GM18909 (cell line): ENCODE measurements around the gene ZDHHC5.
"Not testable (repeated sequence)": the region's sequence is repeated elsewhere in the genome, so short reads cannot be mapped to it uniquely, and the experiment has no call there.

Experiments used
- ATAC-seq: cut with Tn5 transposase; IDR thresholded peaks from one replicate; pipeline ENCODE4 v1.9.1; 2021; ENCODE audit warnings: mild to moderate bottlenecking; ENCODE audit not compliant: unreplicated experiment, poor library complexity

Gene ZDHHC5

GRCh38 chr11:57643802-57644201, 24.1 kb upstream of the ZDHHC5 start:
- no peak for ATAC-seq

GRCh38 chr11:57644748-57645688, 22.9 kb upstream of the ZDHHC5 start:
- ATAC-seq, result peak; percentile 64

DNA sequence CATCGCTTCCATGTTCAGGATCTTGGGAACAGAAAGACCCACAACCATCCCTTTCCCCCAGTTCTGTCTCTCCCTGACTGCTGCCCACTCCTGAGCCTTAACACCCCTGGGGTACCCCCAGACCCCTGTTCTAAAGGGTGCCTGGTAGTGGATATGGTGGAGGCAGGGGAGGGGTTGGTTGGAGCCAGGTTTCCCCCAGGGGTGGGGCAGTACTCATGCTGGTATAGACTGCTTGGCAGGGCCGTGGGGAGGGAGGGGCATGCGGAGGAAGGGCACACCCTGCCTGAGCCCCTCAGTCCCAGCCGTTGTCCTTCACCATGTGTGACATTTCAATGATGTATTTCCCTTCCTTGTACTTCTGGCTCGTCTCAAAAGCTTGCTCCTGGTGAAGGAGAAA, 22.2 kb upstream of the ZDHHC5 start:
- ATAC-seq, result no peak

GRCh38 chr11:57646194-57646798, 21.6 kb upstream of the ZDHHC5 start:
- ATAC-seq, result no peak

GRCh38 chr11:57646799-57647303, 21.1 kb upstream of the ZDHHC5 start:
- no peak for ATAC-seq

DNA sequence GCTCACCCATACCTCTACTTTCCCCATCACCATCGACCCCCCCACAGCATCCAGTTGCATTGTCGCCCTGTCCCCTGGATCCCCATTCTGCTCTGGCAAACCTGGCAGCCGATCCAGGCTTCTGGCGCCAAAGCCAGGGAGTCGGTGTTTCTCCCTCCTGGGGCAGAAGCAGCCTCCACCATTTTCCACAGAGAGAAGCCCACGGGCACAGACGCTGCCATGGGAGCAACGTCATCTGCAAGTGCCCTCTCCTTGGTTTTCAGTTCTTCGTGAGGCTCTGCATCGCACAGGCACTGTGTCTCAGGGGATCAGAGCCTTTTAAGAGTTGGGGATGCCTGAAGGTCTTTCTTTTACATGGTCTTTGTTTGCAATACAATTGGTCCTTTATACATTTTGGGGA, 20.5 kb upstream of the ZDHHC5 start:
- ATAC-seq, result no peak

DNA sequence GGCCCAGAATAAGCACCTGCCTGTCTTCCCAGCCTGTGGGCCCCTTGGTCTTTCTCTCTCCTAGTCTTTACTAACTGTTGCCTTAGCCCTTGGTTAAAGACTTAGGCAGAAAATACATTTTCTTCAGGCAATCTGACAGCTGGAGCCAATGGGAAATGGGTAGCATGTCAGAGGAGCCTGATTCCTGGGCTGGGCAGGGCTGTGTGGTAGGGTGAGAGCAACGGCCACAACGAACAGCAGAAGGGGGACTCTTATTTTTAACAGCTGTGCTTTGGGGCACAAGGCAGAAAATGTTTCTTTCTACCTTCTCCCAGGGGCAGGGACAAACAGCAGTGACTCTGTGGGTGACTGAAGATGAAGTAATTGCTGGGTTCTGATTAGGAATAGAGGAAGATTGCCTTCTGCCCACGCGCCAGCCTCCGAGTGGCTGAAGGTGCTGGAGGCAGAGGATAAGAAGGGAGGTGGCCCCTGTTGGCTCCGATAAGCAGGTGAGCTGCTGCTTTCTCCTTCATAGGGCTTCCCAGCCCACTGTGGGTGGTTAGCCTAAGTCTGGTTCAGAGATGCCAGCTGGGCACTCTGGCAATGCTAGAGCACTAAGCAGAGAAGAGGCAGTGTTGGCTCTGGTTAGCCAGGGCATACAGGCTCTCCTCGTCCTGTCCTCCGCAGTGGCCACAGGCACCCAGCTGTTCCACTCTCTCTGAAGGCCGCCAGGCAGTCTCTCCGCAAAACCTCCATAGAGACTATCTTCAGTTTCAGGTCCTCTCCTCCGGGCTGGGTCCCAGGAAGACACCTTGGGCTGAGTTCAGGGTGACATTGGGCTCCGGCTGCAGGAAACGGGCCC, 19.7 kb upstream of the ZDHHC5 start:
- no peak for ATAC-seq

DNA sequence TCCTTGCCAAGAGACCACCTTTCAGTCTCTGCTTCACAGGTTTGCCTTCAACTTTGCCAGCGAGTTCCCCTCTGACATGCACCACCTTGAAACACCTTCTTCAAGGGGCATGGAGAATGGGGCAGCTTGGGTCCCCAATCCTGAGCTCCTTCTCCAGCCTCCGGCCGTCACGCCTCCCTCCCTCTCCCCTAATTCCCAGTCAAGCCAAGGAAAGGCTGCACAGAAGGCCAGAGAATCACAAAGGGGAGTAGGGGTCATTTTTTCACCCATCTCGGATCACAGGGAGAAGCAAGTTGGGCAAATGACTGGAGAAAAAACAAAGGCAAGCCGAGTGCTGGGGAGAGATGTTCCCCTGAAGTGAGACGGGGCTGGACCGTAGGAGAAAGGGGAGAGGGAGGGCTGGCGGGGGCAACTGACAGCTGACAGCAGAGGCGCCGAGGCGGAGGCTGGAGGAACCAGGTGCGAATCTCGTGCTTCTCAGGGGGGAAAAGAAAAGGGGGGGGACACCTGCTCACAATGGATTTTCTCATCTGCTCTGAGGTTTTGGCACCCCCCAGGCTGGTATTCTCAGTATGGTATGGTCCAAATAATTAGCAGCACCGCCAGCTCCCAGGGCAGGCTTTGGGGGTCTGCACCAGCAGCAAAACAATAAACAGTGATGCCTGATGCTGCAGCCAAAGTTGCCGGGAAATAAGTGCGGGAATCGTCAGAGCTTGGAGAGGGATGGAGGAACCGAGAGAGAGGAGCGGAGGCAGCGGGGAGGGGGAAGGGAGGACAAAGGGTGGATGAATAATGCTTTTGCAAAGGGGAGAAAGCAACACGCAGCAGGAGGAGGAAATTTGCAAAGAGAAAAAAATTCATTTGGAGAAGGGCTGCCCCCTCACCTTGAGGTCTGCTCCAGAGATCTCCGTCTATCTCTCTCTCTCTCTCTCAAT, 18.8 kb upstream of the ZDHHC5 start:
- ATAC-seq, result no peak

GRCh38 chr11:57649826-57650738, 17.8 kb upstream of the ZDHHC5 start, which contains the start of gene YPEL4:
Gene YPEL4, minus strand, starts transcription at chr11:57649912. Its CDS starts 2,805 bp downstream, at chr11:57647107.
- no peak for ATAC-seq

- no peak for ATAC-seq
These were observed 17.2 kb upstream of the ZDHHC5 start for GRCh38 chr11:57650739-57651090.

- no peak for ATAC-seq
These were observed 16.5 kb upstream of the ZDHHC5 start for GRCh38 chr11:57651408-57651807.

- ATAC-seq, result not testable (repeated sequence)
These were observed 15.7 kb upstream of the ZDHHC5 start for GRCh38 chr11:57652230-57652629.

DNA sequence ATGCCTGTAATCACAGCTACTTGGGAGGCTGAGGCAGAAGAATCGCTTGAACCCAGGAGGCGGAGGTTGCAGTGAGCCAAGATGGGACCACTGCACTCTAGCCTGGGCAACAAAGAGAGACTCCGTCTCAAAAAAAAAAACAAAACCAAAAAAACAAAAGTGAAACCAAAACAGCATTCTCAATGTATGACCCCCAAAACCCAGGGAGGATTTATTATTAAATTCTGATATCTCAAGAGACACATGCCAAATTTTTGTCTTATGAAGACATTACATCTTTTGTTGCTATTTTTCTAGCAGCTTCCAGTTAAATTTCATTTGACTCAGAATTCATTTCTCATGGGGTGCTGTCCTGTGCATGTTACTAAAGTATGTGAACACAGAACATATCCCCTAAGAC, 15.3 kb upstream of the ZDHHC5 start:
- no peak for ATAC-seq

DNA sequence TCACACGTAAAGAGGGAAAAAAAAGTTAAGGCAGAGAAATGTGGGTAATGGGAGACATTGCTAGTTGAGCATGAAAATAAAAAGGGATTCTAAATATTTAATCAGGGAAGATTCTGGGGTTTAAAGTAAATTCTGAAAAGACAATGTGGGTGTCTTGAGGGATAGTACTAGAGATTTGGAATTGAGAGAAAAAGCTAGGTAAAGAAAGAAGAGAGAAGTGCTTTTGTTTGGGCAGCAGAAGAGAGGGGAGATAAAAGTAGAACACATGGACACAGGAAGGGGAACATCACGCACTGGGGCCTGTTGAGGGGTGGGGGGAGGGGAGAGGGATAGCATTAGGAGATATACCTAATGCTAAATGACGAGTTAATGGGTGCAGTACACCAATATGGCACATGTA, 14.8 kb upstream of the ZDHHC5 start:
- ATAC-seq, result no peak

- no peak for ATAC-seq
These were observed 11.1 kb upstream of the ZDHHC5 start for GRCh38 chr11:57656885-57657193.

DNA sequence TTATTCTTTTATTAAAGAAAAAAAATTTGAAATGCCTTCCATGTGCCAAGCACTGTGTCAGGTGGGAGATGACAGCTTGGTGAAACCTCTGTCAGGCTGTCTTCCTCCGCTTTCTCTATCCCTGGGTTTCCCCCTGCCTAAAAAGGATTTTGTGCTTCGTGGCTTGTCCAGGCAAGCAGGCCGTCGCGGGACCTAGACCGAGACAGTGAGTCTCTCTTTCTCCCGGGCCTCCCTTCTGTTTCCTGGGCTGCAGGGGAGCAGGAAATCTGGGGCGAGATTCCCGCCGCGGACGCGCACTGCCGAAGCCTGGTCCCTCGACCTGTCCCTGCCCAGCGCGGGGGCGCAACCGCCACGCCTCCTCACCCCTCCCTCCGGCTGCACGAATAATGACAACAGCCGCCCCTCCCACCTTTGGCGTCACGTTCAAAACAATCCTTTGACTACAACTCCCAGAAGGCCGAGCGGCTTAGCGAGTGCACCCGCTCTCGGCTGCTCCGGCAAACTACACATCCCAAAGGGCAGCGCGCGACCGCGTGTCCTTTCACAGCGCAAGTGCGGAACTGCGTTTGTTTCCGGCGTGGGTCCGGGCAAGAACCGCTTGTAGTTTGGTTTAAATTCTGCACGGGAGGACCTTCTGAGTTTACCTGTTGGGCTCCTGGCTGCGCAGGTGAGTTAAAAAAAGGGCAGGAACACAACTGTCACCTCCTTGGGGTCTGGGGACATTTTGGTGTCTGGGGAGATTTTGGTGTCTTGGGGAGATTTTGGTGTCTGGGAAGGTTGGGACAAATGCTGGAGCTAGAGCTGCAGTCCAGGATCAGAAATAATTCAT, 10.5 kb upstream of the ZDHHC5 start, which contains the start of gene CLP1:
CLP1 (plus strand) TSS at position 569 of the 829 bp plus-strand sequence. CDS start 1,715 bp downstream, outside the sequence.
- ATAC-seq, result peak; percentile 100

DNA sequence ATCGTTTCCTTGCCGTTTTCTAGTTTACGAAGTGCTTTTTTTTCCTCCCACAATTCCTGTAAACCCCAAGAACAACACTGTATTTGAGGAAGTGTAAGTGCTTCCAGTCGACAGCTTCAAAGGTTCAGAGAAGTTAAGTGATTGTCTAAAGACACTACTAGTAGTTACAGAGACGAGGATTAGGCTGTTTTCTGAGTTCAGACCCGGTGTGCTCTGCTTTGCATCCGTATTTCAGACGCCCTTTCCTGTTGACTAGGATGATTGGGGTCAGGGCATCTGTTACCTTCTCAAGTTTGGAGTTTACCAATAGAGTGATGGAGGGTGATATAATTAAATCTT, 9.9 kb upstream of the ZDHHC5 start:
- no peak for ATAC-seq

DNA sequence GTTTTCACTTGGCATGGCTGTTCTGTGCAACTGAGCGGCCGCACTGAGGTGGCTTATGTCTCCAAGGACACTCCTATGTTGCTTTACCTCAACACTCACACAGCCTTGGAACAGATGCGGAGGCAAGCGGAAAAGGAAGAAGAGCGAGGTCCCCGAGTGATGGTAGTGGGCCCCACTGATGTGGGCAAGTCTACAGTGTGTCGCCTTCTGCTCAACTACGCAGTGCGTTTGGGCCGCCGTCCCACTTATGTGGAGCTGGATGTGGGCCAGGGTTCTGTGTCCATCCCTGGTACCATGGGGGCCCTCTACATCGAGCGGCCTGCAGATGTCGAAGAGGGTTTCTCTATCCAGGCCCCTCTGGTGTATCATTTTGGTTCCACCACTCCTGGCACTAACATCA, 8.2 kb upstream of the ZDHHC5 start:
- ATAC-seq, result no peak
